GM13977 (cell line): ENCODE measurements around the gene STUM.

Experiments used
- DNase-seq: peaks from one replicate; pipeline ENCODE4 v3.0.0; 2012; ENCODE audit warnings: low spot score
- in situ Hi-C: fragments of 300-500 bp; cut with MboI; formaldehyde crosslinking; loops from one replicate; pipeline ENCODE4 v1.12.0; 2022; ENCODE audit warnings: low sequenced_read_pairs, low pct_unique_long_range_greater_than_20kb, mixed read lengths, inconsistent platforms; ENCODE audit not compliant: unreplicated experiment
- TF ChIP-seq, protein P1 (sequence below): IDR thresholded peaks from 2 replicates; pipeline ENCODE4 v1.5.1; 2012; ENCODE audit warnings: mild to moderate bottlenecking, control low read depth; ENCODE audit not compliant: insufficient read depth; ENCODE audit errors: extremely low read depth, missing control alignments

The STUM gene

GRCh38 chr1:226572325-226572726, 23.8 kb downstream of the STUM start:
- DNase-seq, result no peak
- in situ Hi-C loops, result no loop called here
- TF ChIP-seq, protein P1, sequence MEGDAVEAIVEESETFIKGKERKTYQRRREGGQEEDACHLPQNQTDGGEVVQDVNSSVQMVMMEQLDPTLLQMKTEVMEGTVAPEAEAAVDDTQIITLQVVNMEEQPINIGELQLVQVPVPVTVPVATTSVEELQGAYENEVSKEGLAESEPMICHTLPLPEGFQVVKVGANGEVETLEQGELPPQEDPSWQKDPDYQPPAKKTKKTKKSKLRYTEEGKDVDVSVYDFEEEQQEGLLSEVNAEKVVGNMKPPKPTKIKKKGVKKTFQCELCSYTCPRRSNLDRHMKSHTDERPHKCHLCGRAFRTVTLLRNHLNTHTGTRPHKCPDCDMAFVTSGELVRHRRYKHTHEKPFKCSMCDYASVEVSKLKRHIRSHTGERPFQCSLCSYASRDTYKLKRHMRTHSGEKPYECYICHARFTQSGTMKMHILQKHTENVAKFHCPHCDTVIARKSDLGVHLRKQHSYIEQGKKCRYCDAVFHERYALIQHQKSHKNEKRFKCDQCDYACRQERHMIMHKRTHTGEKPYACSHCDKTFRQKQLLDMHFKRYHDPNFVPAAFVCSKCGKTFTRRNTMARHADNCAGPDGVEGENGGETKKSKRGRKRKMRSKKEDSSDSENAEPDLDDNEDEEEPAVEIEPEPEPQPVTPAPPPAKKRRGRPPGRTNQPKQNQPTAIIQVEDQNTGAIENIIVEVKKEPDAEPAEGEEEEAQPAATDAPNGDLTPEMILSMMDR, result no peak

- no peak for DNase-seq
- TF ChIP-seq, protein P1, result no peak
- in situ Hi-C loops, result no loop called here
Measured at GRCh38 chr1:226574044-226574443, 25.5 kb downstream of the STUM start.

- no peak for DNase-seq
- in situ Hi-C loops, result no loop called here
- TF ChIP-seq, protein P1, result no peak
Measured at GRCh38 chr1:226574591-226575435, 26.2 kb downstream of the STUM start.

DNA sequence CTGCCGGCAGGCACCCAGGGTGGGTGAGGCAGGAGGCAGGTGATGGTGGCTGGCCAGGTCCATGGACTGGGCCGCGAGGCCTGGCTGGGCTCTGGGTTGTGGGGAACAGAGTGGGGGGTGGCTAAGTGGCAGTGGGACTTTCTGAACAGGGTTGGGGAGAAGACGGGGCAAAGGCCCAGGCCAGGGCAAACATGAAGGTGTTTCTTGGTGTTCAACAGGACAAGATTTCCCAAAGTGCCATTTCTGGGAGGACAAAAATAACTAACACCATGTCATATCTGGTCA, 26.8 kb downstream of the STUM start:
- TF ChIP-seq, protein P1, result no peak
- DNase-seq, result no peak
- in situ Hi-C loops, result no loop called here

GRCh38 chr1:226575739-226576378, 27.3 kb downstream of the STUM start:
- in situ Hi-C loops, result no loop called here
- DNase-seq, result no peak

DNA sequence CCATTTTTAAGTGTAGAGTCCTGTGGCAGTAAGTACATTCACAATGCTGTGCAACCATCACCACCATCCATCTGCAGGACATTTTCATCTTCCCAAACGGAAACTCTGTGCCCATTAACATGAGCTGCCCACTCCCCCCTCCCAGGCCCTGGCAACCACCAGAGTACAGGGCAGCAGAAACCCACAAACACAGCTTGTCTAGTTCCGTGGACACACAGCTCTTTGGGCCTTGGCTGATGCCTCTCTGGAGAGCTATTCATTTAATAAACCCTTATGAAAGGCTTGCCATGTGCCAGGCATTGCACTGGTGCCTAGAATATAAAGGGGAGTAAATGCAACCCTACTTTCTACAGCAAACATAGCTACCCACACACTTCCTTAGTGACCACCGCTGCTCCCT, 28.0 kb downstream of the STUM start:
- in situ Hi-C loops, result no loop called here
- TF ChIP-seq, protein P1, result no peak
- no peak for DNase-seq

More at GRCh38 chr1:226575739-226576378, 27.3 kb downstream of the STUM start:
- TF ChIP-seq, protein P1, result no peak
